GM12865 (cell line): ENCODE measurements around the gene PDK2.
A peak's percentile ranks its signal among the peaks of the same experiment; 100 is the strongest.

Source experiments
- DNase-seq: peaks from one replicate; pipeline ENCODE4 v3.0.0; 2010; ENCODE audit warnings: low read depth
- H3K4me3 ChIP-seq: 2 replicates; pipeline ENCODE4 v1.5.1; 2011; ENCODE audit warnings: mild to moderate bottlenecking, low read depth, low read length, control low read depth
- TF ChIP-seq, protein P1 (sequence below): IDR thresholded peaks from 2 replicates; pipeline ENCODE4 v1.5.1; 2011; ENCODE audit warnings: low read length, control low read depth, low read depth, inconsistent platforms; ENCODE audit not compliant: insufficient read depth; ENCODE audit errors: missing control alignments

Gene PDK2

GRCh38 chr17:50110591-50111349 lies 15.6 kb downstream of the PDK2 start:
- TF ChIP-seq, protein P1, sequence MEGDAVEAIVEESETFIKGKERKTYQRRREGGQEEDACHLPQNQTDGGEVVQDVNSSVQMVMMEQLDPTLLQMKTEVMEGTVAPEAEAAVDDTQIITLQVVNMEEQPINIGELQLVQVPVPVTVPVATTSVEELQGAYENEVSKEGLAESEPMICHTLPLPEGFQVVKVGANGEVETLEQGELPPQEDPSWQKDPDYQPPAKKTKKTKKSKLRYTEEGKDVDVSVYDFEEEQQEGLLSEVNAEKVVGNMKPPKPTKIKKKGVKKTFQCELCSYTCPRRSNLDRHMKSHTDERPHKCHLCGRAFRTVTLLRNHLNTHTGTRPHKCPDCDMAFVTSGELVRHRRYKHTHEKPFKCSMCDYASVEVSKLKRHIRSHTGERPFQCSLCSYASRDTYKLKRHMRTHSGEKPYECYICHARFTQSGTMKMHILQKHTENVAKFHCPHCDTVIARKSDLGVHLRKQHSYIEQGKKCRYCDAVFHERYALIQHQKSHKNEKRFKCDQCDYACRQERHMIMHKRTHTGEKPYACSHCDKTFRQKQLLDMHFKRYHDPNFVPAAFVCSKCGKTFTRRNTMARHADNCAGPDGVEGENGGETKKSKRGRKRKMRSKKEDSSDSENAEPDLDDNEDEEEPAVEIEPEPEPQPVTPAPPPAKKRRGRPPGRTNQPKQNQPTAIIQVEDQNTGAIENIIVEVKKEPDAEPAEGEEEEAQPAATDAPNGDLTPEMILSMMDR, result no peak
- DNase-seq, result no peak
- H3K4me3 ChIP-seq, result no peak overlapping the region

GRCh38 chr17:50111673-50112655 lies 16.8 kb downstream of the PDK2 start:
- no peak overlapping the region for H3K4me3 ChIP-seq
- TF ChIP-seq, protein P1, result no peak
- DNase-seq, result no peak

DNA sequence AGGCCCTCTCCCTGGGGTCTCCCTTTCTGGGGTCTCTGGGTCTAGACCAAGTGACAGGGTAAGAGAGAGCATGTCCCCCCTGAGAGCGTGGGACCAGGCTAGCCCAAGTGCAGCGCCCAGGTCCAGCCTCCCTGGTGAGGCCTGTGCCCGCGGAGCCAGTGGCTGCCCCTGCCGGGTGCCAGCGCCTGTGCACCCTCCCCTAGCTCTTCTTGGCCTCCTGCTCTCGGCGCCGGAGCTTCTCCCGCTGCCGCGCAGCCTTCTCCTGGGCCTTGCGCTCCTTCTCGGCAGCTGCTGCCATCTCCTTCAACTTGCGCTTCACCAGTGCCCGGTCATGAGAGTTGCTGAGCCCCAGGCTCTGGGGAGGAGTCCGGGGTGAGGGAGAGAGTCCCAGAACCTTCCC lies 17.5 kb downstream of the PDK2 start:
- TF ChIP-seq, protein P1, result no peak
- no peak for DNase-seq
- no peak overlapping the region for H3K4me3 ChIP-seq

- no peak overlapping the region for H3K4me3 ChIP-seq
- TF ChIP-seq, protein P1, result no peak
- DNase-seq, result no peak
These were observed 18.6 kb downstream of the PDK2 start for GRCh38 chr17:50113624-50114320.

DNA sequence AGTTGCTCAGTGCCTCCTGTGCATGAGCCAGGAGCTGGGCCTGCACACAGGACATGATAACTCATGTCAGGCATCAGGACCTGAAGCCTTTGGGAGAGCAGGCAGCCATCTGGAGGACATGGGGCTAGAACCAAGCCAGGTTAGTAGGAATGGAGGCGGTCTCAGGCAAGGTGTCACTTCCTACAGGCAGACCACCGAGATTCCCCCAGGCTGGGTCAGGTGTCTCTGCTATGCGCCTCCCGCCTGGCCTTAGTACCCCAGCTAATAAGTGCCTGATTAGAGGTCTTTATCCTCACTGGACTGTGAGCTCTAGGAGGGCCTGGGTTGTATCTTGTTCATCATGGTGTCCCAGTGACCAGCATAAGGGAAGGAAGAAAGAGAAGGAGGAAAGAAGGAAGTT lies 19.2 kb downstream of the PDK2 start:
- no peak for DNase-seq
- no peak overlapping the region for H3K4me3 ChIP-seq
- TF ChIP-seq, protein P1, result no peak

DNA sequence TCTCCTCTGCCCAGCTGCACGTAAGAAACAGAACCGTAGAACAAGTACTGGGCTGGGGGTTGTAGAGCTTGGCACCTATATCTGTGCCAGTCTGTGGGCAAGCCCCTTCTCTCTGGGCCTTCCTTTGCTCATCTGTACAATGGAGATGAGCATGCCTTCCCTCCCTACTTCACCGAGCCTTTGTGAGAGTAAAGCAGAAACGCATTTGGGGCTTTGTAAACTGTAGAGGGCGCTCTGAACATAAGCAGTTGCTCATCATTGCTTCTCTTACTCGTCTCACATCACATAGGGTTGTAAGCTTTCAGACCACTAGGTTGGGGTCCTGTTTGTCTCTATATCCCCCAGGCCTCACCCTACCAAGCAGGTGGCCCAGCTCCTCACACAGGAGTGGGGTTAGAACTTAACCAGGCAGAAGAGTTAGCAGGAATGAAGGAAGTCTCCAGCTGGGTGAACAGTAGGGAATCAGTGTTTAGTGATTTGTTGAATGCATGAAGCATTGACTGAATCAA lies 19.8 kb downstream of the PDK2 start:
- no peak overlapping the region for H3K4me3 ChIP-seq
- DNase-seq, result peak; percentile 68
- TF ChIP-seq, protein P1, result peak; percentile 74
